ENCODE data around the gene ARMS2.

The ARMS2 gene

DNA sequence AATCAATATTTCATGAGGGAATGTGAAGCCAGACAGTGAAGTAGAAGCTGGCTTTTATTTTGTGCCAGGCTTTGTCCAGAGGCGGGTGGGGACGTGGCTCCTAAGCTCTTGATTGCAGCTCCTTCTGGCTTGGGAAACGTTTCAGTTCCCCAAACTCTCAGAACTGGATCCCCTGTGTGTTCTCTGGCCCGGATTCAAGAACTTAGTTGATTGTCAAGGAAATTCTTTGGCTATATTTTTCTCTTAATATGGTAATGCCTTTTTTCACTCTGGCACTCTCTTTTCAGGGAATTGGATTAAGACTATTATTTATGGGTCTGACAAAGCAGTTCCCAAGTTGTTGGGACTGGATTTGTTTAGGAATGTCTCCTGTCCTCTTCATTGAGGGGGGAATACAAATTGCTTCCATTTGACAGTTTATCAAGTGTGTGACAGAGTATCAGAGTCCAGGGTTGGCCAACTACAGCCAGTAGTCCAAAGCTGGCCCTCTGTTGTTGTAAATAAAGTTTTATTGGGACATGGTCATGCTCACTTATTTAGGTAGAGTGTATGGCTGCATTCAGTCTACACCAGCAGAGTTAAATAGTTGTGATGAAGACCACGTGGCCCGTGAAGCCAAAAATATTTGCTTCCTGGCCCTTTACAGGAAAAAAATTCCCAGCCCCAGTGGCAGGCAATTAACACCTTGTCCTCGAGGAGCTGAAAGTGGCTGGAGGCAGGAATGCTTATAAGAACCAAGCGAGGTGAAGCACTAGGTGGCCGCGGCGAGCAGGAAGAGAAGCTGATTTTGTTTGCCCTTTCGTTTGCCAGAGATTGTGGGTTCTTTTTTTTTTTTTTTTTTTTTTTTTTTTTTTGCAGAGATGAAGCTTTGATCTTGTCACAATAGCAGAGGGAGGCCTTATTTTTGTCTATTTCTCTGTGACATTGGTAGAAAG is 41.2 kb downstream of the ARMS2 start:
- DNase-seq: no peak

DNA sequence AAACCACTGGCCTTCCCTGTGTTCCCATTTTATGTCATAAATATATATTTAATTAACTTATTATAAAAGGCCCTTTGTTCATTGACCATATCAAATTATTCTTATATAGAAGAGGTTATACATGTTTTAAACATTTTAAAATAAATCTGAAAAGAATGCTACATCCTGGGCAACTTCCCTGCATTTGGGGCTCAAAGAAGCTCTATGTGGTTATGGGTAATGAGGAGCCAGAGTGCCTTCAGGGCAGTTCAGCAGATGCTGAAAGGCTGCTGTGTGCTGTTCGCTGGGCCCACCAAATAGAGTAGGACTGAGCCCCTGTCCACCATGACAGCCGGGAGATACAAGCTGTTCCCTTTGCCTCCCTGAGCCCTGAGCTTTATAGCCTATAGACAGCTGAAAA is 42.8 kb downstream of the ARMS2 start:
- no peak for DNase-seq

DNA sequence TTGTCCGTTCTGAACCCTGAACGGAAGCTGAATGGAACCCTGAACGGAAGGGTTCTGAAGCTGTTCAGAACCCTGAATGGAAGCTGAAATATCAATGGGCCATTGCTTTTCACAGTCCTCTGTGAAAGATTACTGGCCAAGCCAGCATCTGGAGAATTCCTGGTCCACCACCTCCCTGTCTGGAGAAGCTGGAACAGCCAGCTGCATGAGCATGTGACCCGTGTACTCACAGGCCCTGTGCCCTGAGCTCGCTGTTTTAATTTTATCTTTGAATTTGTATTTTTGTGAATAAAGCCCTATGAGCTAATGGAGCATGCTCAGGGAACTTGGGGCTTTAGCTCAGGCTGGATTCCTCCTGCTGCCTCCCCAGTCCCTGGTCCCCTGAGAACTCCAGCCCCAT is 44.1 kb downstream of the ARMS2 start:
- no peak for DNase-seq

DNA sequence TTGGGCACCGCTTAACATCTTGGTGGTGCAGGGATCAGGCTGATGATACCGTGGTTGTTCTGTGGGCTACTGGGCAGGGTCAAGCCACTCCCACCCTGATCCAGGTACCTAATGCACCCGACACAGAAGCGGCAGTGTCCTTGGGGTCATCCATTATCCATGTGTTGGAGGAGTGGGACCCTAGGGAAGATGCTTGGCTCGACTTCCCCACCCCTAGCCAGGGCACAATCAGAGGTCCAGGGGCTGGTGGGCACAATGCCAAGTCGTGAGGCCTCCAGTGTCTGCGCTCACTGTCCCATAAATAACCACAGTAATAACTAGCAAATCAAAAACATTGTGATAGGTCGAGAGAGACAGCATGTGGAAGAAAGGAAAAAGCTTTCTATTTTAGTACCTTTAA is 44.6 kb downstream of the ARMS2 start:
- DNase-seq: no peak

DNA sequence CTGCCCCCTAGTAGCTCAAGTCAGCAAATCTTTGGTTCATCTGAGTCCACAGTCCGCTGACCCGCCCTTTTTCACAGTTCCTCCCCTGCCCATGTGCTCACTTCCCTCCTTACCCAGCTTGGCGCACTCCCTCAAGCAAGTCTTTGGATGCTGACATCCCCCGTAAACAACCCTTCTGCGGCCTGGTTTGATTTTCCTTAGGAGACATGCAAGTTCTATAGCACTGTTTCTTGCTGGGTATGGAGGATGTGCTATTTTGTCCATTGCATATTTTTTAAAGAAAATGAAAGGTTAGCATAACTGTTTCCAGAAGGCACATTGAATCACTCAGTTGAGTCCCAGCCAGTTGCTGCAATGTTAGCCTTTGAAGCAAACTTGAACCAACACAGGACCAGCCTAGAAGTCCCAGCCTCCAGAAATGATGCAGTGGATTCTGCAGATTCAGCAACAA is 45.1 kb downstream of the ARMS2 start:
- no peak for DNase-seq

DNA sequence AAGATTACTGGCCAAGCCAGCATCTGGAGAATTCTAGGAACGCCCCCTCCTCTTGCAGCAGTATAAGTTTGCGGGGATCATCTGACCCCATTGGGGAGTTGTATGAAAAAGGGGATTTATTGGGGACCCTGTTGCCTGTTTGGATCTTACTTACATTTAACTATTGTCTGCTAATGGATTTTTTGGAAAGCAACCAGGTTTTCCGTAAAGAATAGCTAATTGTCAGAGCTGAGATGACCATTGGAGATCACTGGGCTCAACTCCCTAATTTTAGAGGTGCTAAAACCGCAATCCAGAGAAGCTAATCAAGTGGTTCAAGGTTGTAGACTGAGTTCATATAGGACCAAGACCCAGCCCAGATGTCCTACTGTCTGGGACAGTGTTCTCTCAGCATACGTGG is 45.7 kb downstream of the ARMS2 start:
- DNase-seq: no peak

DNA sequence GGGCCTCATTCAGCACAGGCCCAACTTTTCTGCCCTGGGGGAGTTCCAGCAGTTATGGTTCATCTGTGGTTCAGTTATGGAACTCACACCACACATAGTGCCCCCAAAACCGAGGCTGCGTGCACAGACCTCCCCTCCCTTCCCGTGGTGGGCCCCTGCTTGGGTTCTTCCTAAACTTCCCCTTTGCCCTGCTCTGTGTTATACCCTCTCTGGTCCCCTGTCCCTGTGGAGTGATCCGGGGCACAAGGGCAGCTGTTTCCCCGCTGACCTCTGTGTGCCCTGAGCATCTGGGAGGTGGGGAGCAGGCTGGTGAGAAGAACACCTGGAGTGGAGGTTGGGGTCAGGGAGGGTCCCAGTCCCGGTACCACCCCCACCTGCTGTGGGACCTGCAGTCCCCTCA is 46.3 kb downstream of the ARMS2 start:
- no peak for DNase-seq

DNA sequence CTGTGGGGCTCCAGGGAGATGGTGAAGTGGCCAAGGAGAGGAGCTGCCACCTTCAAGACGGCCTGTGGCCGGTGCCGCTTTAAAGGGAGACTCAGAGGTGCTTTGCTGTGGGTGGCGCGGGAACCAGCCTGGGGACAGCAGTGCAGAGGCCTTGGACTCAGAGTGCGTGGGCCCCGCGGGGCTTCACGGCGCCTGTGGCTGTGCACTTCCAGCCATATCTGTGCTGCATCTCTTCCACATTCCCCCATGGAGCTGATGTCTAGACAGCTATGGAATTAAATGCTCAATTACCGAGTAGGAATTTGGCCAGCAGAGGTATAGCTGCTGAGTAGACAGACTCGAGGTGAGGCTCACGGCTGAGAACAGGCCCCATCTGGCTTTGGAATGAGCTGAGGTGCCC is 48.6 kb downstream of the ARMS2 start:
- no peak for DNase-seq

DNA sequence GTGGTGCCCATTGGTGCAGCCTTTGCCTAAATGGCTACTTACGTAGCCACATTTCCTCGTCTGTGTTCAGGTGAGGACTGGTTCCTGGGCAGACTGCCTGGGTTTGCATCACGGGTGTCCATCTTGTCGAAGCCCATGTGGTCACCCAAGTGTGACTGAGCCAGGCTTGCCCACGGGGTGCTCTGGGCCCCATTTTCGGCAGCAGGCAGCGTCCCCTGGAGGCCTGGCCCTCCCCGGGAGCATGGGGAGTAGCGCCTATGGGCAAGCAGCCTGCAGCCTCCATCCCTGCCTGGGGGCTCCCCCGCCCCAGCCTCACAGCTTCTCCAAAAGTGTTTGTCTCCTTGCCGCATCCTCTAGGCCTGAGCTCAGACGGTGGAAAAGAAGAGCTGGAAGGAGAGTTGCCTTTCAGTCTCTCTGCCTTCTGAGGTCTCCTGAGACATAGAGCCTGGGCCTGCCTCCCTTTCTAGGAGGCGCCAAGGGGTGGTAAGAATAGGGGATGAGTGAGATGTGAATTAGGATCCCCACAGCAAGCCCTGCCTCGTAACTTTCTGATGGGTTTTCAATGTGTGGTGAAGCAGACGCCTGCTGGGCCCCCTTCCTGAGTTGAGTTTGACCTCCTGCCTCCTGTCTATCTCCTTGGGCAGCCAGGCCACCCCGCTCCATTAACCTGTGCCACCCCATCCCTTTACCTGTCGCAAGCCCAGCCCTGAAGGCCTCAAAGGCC is 49.6 kb downstream of the ARMS2 start:
- DNase-seq: no peak

DNA sequence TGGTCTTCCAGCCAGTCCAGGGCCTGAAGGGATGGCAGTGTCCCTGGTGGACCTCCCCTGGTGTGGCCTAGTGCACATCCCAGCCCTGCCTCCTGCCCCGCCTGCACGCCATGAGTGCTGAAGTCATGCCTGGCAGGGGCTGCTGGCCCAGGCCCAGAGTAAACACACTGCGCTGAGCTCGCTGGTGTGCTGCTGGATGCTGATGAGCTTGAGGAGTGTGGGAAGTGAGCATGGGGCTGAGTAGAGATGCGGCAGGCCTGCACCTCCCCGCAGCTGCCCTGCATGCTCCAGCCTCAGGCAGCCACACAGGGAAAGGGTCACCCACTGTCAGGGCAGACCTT is 50.1 kb downstream of the ARMS2 start:
- DNase-seq: peak; percentile 88

DNA sequence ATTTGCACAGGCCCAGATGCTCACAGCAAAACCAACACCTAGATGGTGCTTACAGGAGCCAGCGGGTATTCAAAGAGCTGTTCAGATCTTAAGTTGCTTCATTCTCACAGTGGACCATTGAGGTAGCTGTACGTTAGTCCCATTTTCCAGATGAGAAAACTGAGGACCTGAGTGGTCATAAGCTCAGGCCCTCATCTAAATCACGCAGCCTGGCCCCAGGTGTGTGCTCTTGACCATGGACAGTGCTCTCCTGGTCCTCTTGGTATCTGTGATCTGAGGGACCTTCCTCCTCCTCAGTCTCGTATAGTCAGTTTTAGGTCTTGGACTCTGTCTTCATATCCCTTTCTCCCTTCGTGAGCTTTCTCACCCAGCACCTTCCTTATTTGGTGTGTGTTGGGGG is 50.6 kb downstream of the ARMS2 start:
- no peak for DNase-seq

DNA sequence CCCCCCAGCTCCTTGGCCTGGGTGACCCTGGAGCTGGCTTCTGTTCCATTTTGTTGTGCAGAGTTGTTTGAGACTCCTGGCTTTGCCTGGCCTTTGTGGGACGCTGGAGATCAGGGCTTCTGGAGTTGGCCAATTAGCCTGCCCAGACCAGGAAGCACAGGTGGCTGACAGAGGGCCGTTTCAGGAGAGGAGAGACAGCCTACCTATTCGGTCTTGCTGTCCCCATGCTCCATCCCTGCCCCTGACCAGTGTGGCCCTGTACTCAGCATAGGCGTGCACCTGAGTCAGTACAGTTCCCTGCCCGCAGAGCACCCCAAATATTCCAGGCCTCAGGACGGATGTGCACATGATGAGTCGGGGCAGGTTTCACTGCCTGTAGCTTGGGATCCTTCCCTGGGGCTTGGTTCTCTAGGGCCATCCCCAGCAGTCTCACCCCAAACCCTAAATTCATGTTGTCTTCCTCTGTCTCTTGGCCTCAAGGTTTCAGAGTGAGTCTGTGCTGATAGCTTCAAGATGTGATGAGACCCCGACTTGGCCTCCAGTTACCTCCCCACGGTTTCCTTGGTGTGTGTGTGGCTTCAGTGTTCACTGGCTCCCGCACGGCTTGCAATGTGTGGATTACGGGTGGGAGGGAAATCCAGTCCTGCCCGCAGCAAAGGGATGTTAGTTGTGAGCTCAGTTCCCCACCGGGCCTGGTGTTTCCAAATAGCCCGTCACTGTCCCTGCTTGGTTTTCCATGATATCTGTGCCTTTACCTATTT is 51.6 kb downstream of the ARMS2 start:
- DNase-seq: no peak
